Transverse colon (tissue), 3 donors: ENCODE data around the gene RAB30.

Experiments
- EP300 ChIP-seq: sonication (generic); formaldehyde crosslinking; IDR thresholded peaks from one replicate; pipeline ENCODE4 v1.6.1; 2017; ENCODE audit warnings: antibody characterized with exemption, low read depth
- POLR2A ChIP-seq: fragments of 450-650 bp; IDR thresholded peaks from one replicate; pipeline ENCODE4 v1.6.1; 2016; ENCODE audit warnings: antibody characterized with exemption, mild to moderate bottlenecking, moderate library complexity
- TF ChIP-seq, protein P1 (sequence below), 5 experiments: fragments of 200-600 bp in 3 of 5; fragments of 450-650 bp in 2 of 5; sonication (generic) in 3 of 5; IDR thresholded peaks; 1 replicate in 2 of 5; 2 replicates in 3 of 5; pipeline ENCODE4 v1.5.1; 2016 to 2017; ENCODE audit warnings: antibody characterized with exemption in 5 of 5, inconsistent platforms in 3 of 5, mild to moderate bottlenecking in 2 of 5, moderate library complexity in 1 of 5

DNA sequence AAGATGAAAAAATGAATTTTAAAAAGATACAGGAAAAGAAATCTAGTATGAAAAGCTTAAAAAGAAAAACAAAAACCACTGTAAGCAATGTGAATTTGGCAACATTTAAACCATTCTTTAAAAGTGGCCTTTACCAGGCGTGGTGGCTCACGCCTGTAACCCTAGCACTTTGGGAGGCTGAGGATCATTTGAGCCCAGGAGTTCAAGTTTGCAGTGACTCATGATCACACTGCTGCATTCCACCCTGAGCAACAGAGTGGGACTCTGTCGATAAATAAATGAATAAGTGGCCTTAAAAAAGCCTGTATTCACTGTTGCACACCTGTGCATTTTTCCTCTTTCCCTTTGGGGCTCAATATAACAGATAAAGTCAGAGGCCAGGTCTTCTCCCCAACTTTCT is 69.2 kb downstream of the RAB30 start:
- TF ChIP-seq, protein P1, sequence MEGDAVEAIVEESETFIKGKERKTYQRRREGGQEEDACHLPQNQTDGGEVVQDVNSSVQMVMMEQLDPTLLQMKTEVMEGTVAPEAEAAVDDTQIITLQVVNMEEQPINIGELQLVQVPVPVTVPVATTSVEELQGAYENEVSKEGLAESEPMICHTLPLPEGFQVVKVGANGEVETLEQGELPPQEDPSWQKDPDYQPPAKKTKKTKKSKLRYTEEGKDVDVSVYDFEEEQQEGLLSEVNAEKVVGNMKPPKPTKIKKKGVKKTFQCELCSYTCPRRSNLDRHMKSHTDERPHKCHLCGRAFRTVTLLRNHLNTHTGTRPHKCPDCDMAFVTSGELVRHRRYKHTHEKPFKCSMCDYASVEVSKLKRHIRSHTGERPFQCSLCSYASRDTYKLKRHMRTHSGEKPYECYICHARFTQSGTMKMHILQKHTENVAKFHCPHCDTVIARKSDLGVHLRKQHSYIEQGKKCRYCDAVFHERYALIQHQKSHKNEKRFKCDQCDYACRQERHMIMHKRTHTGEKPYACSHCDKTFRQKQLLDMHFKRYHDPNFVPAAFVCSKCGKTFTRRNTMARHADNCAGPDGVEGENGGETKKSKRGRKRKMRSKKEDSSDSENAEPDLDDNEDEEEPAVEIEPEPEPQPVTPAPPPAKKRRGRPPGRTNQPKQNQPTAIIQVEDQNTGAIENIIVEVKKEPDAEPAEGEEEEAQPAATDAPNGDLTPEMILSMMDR (IDR thresholded peaks at IDR 0.05): no peak
- TF ChIP-seq POLR2A: no peak
- no peak for TF ChIP-seq EP300
